BJ (cell line): Measurements from ENCODE around the gene SLC7A10. TPM values are rescaled to one million over a fixed set of nuclear protein-coding genes. Genes with fewer than 3 reads are reported as not detected.
A peak's percentile ranks its signal among the peaks of the same experiment; 100 is the strongest.

ENCODE experiments used
- CTCF ChIA-PET: fragments of 350-600 bp; formaldehyde crosslinking; extraction: SDS; loops from one replicate; lab custom pipeline; 2021; ENCODE audit warnings: antibody characterized with exemption, inconsistent platforms; lab: Yijun Ruan, JAX
- POLR2A ChIA-PET: fragments of 300-600 bp; sonication (Branson Sonifier 250); formaldehyde crosslinking; extraction: SDS; loops from one replicate; lab custom pipeline; 2021; ENCODE audit warnings: antibody characterized with exemption; lab: Charles Lee
- DNase-seq: peaks from one replicate; pipeline ENCODE4 v3.0.0-alpha.2; 2011; ENCODE audit warnings: low read depth
- H3K27me3 ChIP-seq: 2 replicates; pipeline ENCODE4 v1.6.0; 2011; ENCODE audit warnings: low read length; ENCODE audit not compliant: control insufficient read depth, insufficient read depth
- H3K36me3 ChIP-seq: 2 replicates; pipeline ENCODE4 v1.5.1; 2011; ENCODE audit warnings: low read length; ENCODE audit not compliant: control insufficient read depth, insufficient read depth
- H3K4me3 ChIP-seq: 2 replicates; pipeline ENCODE4 v1.5.1; 2011; ENCODE audit warnings: low read depth, mild to moderate bottlenecking, control low read depth, low read length
- polyA plus RNA-seq: library from polyadenylated mRNA; depleted of rRNA; stranded (reverse); fragments of >200 nt; gene quantifications from 2 replicates; pipeline ENCODE4 v1.2.3, GENCODE V29; 2011
- TF ChIP-seq, protein P1 (sequence below): IDR thresholded peaks from 2 replicates; pipeline ENCODE4 v1.5.1; 2011; ENCODE audit warnings: low read depth, mild to moderate bottlenecking, control low read depth, inconsistent platforms, low read length, moderate library complexity; ENCODE audit not compliant: insufficient read depth

SLC7A10 gene
- polyA plus RNA-seq, 1 experiment = not detected

DNA sequence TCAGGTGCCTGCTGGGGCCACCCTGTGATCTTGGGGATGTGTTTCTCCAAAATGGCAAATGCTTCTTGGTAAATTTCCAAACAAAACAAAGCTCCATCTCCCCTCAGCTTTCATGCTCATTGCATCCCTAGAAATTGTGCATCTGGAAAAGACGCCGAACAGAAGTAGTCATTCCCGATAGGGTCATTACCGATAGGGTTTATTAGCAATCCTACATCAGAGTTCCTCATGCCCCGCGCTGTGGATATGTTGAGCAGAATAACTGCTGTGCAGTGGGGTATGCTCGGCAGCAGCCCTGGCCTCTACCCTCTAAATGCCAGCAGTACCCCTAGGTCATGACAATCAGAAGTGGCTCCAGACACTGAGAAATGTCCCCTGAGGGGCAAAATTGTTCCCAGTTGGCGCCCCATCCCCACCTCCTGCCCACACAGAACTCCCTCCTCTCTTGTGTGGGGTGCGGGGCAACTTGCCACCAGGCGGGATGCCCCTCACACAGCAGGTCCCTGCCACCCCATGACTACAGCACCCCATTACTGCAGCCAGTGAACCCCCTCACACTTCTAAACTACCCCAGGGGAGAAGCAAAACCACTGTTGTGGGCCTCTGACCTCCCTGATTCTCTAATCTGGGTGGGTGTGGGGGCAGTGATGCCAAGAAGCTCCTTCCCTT is 13.0 kb upstream of the SLC7A10 start:
- ChIA-PET POLR2A (no interaction called here), CTCF (interaction anchor here (0.6 to 14.9 kb wide), 3 partner anchors 13 to 167 kb away, joined by 3 to 405 read pairs (median 3); partner anchors contain the start of gene SLC7A10)
- Histone ChIP-seq H3K36me3 (no peaks in the 10 kb centered on the region), H3K27me3 (peaks cover 6% of the 10 kb centered on the region), H3K4me3 (no peak overlapping the region)
- TF ChIP-seq, protein P1, sequence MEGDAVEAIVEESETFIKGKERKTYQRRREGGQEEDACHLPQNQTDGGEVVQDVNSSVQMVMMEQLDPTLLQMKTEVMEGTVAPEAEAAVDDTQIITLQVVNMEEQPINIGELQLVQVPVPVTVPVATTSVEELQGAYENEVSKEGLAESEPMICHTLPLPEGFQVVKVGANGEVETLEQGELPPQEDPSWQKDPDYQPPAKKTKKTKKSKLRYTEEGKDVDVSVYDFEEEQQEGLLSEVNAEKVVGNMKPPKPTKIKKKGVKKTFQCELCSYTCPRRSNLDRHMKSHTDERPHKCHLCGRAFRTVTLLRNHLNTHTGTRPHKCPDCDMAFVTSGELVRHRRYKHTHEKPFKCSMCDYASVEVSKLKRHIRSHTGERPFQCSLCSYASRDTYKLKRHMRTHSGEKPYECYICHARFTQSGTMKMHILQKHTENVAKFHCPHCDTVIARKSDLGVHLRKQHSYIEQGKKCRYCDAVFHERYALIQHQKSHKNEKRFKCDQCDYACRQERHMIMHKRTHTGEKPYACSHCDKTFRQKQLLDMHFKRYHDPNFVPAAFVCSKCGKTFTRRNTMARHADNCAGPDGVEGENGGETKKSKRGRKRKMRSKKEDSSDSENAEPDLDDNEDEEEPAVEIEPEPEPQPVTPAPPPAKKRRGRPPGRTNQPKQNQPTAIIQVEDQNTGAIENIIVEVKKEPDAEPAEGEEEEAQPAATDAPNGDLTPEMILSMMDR = no peak
- DNase-seq = no peak

DNA sequence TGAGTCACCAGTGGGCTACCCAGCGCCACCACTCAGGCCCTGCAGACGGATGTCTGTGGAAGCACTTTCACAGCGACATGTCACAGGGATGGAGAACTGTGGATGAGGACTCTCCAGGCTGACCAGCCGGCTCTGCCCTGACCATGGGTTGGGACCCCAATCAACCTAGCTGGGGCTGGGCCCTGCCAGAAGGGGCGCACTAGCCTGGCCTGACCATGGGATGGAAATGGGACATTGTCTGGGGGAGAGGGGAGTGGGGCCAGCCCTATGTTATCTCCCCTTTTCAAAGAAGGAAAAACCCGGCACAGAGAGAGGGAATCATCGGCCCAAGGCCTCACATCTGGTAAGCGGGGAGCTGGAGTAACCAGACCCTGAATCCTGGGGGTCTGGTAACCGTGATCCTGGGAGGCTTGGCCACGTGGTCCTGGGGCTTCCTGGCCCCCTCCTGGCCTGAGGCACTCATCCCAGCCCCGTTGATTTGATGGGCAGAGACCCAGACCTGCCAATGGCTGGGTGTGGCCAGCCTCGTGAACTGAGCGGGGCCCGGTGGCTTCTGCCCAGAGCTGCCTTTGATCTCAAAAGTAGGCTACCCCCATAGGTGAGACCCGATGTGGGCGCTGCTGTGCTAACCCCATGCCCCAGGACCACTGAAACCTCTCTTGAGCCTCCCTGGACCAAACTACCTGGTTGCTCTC is 11.2 kb upstream of the SLC7A10 start:
- ChIA-PET CTCF (interaction anchor here (0.9 to 14.9 kb wide), 7 partner anchors 9 to 534 kb away, joined by 3 to 405 read pairs (median 13); no protein-coding TSS in a partner anchor), POLR2A (no interaction called here)
- Histone ChIP-seq H3K27me3 (peaks cover 6% of the 10 kb centered on the region; the same call in 1 of the 2 replicates), H3K4me3 (no peak overlapping the region), H3K36me3 (no peaks in the 10 kb centered on the region)
- no peak for DNase-seq
- TF ChIP-seq, protein P1 = no peak

DNA sequence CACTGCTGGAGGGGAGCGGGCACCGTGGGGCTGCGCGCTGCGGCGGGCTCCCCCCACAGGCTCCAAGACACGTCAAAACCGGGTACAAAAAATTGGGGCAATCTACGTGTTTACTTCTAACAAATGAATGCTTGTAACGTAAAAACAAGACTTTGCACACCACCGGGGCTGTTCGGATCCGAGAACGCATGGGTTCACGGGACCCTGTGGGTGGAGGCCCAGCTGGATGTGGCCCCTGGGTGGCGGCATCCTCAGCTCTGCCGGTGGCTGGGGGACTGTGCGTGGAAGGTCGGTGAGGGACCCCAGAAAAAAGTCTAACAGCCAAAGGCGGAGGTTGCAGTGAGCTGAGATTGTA is 10.3 kb upstream of the SLC7A10 start:
- CTCF ChIA-PET = interaction anchor here (0.6 to 14.9 kb wide), 18 partner anchors 8 to 535 kb away, joined by 3 to 405 read pairs (median 4); partner anchors contain the start of gene CEBPA
- Histone ChIP-seq H3K4me3 (no peak overlapping the region), H3K36me3 (no peaks in the 10 kb centered on the region), H3K27me3 (peaks cover 6% of the 10 kb centered on the region; the same call in 1 of the 2 replicates)
- no peak for DNase-seq
- POLR2A ChIA-PET = no interaction called here
- TF ChIP-seq, protein P1 = no peak

DNA sequence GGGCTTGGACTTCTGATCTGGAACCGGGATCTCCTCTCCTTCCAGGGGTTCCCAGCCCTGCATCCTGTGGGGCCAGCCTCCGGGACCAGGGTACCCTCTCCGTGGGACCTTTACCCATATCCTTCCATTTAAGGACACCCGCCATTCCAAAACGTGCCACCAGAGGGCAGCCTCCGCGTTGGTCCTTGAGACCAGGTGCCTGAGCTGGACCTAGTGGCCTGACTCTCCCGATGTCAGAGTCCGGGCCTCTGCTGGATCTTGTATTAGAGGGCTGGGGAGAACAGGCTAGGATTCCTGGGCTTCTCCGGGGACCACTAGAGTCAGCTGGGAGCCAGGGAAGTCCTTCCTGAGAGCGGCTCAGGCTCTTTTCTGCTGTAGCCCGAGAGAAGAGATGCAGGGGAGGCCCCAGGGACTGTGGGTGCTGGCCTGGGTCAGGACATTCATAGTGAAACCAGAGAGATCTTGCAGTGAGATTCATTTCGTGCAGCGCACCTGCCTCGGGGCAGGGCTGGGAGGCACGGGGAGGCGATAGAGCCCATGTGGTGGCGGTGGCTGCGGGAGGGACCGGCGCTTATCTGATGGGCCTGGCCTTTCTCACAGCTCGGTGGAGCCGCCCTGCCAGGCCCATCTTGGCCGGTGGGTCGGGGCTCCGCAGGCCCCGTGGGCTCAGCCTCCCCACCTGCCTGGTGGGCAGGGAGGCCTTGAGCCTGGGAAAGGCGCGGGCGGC is 9.8 kb upstream of the SLC7A10 start:
- H3K27me3 ChIP-seq = peaks cover 6% of the 10 kb centered on the region; the same call in 1 of the 2 replicates
- TF ChIP-seq, protein P1 = peak; percentile 92
- POLR2A ChIA-PET = no interaction called here
- DNase-seq = no peak
- H3K36me3 ChIP-seq = no peaks in the 10 kb centered on the region
- CTCF ChIA-PET = interaction anchor here (0.6 to 14.9 kb wide), 31 partner anchors 8 to 757 kb away, joined by 3 to 405 read pairs (median 4); partner anchors contain the start of genes CEBPA and WDR88
- H3K4me3 ChIP-seq = no peak overlapping the region
